GM19238 (cell line): Measurements from ENCODE around the gene PARVB.

Experiments
- DNase-seq: peaks from one replicate; pipeline ENCODE4 v3.0.0; 2011; ENCODE audit warnings: low spot score; ENCODE audit not compliant: insufficient read length

The PARVB gene

GRCh38 chr22:44211946-44212930 is 188.1 kb downstream of the PARVB start:
- DNase-seq = no peak

DNA sequence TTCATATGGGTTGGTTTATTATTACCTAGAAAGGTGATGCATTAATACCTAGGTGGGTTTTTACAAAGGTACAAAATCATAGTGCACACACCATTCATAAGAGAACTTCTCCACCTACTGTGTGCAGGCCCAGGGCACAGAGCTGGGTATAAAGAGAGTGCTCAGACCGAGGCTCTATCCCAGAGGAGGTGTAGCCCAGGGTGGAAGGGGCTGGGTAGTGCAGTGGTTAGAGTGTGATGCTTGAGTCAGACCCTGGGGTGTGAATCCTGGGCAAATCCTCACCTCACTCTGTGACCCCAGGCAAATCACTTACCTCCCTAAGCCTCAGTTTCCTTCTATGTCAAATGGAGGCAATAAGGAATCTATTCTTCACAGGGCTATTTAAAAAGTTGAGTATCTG is 188.8 kb downstream of the PARVB start:
- no peak for DNase-seq

GRCh38 chr22:44213489-44214043 is 189.5 kb downstream of the PARVB start:
- no peak for DNase-seq

DNA sequence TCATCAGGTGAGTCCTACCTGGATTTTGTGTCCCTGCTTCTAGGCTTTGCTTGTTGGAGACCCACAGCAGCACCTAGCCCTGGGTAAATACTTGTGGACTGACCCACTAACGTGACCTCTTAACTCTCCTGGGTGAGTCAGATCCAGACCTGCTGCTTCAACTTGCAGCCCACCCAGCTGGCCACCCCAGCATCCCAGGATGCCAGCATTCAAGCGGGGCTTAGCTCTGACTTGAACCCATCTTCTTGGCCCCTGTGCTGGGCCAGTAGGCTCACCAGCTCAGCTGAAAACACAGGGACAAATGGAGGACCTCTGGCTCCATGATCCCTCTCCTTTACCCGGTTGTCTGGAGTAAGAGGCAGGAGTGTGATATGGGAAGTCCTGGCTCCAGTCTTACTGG is 190.1 kb downstream of the PARVB start:
- DNase-seq = no peak

DNA sequence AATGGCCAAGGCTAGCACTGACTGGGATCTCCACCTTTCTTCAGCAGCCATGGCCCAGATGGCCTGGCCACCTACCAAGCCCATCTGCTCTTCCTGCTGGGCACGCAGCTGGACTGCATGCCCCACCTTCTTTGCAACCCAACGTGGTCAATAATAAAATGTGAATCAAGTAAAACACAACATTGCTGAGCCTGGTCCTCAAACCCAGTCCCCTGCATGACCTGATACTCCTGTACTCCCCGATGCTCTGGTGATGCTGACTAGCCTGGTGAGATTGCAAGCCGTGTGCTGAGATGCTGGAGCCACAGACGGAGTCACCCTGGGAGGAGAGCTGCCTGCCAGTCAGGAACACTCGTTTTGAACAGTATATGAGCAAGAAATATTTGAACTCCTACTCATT is 190.7 kb downstream of the PARVB start:
- DNase-seq = no peak

- no peak for DNase-seq
These were observed 191.2 kb downstream of the PARVB start for GRCh38 chr22:44215287-44215686.

DNA sequence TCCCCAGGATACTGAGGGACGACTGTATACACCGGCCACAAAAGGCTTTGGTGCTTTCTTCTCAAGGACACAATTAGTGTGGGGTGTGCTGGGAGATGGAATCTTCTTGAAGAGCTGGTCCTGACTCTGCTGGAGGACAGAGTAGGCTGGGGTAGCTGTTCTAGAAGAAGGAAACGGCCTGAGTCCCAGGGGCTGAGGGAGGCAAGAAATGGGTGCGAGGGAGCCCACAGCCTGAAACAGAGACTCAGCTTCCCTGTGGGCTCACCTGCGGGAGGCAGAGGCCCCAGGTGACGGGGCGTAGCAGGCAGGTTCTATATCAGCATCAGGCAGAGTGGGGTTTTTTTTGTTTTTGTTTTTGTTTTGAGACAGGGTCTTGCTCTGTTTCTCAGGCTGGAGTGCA is 193.2 kb downstream of the PARVB start:
- DNase-seq = no peak

- no peak for DNase-seq
These were observed 194.0 kb downstream of the PARVB start for GRCh38 chr22:44218071-44218470.

DNA sequence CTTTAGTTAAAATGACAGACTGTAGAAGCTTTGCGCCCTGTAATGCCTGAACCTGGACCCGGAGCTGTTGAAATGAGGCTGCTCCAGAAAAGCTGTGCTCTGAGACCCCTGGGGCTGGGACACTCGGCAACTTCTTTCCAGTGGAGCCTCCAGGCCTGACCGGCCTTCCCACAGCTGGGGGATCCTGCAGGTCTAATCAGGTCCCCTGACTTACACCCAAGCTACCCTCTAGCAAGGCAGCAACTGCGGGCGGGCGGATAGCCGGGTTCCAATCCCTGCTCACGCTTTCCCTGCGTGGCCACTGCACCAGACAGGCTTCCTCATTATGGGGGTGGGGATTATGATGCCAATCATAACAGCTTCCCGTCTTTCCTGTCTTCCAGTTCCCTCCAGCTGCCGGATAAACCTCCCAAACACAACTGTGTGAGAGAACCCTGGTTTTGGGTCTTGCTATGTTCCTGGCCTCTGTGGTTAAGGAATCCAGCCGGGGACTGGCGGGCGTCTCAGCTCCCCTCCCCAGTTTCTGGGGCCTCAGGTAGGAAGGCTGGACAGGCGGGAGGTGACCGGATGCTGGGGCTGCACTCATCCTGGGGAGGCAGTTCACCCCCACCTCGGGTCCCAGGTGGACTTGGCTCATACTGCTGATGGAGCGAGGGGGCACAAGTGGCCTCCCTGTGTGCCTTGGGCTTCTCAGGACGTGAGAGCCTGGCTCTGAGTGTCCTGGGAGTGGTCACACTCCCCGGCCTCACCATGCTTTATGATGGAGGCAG is 195.2 kb downstream of the PARVB start:
- no peak for DNase-seq

DNA sequence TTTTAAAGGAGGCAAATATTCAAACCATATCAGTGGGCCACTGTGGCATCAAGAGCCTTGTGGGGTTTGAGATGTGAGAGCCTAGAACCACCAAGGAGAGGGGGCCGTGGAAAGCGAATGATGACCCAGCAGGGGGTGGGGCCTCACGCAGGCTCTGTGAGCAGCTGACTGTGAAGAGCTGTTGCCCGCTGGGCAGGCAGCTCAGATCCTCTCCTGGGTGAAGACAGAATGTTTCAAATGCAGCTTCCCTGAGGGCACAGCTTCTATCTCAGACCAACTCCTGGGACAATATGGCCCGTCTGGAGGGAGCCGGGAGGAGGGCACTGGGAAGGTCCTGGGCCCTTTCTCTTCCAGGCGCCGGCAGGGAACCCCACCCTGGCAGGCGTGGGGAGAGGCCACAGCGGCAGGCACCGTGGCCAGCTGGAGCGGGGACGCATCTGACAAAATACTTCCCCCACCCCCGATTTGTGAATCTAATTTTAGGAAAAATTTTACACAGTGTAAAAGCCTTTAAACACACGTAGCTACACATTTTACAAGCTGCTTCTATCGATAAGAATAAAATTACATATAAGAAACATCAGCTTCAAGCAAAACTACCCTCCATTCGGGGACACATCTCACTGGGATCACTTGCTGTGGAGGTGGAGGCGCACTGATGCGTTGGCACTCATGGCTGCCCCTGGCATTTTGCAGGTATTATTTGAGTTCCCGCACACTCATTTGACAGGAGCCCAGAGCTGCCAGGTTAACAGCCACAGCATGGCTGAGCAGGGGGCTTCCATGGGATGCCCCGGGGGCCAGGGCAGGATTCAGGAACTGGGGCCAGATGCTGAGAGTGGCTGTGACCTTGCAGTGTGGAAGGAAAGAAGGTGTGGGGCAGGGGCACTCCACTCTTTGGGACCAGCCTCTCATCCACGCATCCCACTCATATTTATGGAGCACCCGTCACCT is 196.9 kb downstream of the PARVB start:
- no peak for DNase-seq

DNA sequence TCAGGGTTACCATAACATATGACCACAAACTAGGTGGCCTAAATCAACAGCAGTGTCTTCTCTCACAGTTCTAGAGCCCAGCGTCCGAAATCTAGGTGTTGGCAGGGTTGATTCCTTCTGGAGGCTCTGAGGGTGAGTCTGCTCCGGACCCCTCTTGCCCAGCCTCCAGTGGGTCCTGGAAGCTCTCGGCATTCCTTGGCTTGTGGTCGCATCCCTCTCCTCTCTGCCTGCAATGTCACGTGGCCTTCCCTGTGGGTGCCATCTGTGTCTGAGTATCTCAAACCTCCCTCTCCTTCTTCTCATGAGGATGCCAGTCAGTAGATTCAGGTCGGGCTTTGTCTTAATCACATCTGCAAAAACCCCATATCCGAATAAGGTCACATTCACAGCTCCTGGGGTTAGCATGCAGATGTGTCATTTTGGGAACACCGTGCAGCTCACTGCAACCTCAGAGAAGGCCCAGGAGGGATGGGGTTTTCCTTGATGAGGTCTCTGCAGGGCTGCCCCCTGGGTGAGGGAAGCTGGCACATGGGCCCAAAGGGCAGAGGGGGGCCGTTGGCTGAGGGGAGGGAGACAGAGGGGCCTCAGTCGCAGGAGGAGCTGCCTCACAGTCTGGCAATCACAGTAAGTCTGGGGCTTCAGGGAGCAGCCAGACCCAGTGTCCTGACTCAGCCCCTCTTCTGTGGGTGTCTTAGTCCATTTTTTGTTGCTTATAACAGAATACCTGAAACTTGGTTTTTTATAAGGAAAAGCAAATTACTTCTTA is 197.8 kb downstream of the PARVB start:
- DNase-seq = no peak
